Memory B cell (primary cell): ENCODE measurements around the gene SEPTIN2.

ENCODE experiments used
- ATAC-seq: fragments of 150-1000 bp; cut with Tn5 transposase; 2 replicates; pipeline ENCODE4 v1.10.0; 2021; ENCODE audit warnings: low read depth, mild to moderate bottlenecking, moderate library complexity
- DNase-seq, 2 donors: peaks; one replicate each; pipeline ENCODE4 v3.0.0; 2022; ENCODE audit warnings: low spot score in 2 of 2
- H3K27ac Mint-ChIP-seq: one replicate; pipeline ENCODE4 v1.8.0; 2022; ENCODE audit warnings: mild to moderate bottlenecking, moderate library complexity, mixed read lengths
- H3K27me3 Mint-ChIP-seq: one replicate; pipeline ENCODE4 v1.8.0; 2022; ENCODE audit warnings: mixed read lengths
- H3K36me3 Mint-ChIP-seq: one replicate; pipeline ENCODE4 v1.8.0; 2022; ENCODE audit warnings: mild to moderate bottlenecking, mixed read lengths
- H3K4me1 Mint-ChIP-seq: one replicate; pipeline ENCODE4 v1.8.0; 2022; ENCODE audit warnings: mixed read lengths
- H3K4me3 Mint-ChIP-seq: one replicate; pipeline ENCODE4 v1.8.0; 2022; ENCODE audit warnings: mild to moderate bottlenecking, moderate library complexity, mixed read lengths
- H3K9me3 Mint-ChIP-seq: one replicate; pipeline ENCODE4 v1.8.0; 2022; ENCODE audit warnings: mixed read lengths

SEPTIN2 gene

GRCh38 chr2:241296767-241297166 lies 19.0 kb upstream of the SEPTIN2 start:
- DNase-seq (no peak), ATAC-seq (no peak)
- Mint-ChIP-seq H3K9me3 (no peaks in the 10 kb centered on the region), H3K27ac (no peak overlapping the region), H3K4me3 (no peak overlapping the region), H3K4me1 (peaks cover 15% of the 10 kb centered on the region), H3K36me3 (peaks cover 13% of the 10 kb centered on the region), H3K27me3 (no peaks in the 10 kb centered on the region)

DNA sequence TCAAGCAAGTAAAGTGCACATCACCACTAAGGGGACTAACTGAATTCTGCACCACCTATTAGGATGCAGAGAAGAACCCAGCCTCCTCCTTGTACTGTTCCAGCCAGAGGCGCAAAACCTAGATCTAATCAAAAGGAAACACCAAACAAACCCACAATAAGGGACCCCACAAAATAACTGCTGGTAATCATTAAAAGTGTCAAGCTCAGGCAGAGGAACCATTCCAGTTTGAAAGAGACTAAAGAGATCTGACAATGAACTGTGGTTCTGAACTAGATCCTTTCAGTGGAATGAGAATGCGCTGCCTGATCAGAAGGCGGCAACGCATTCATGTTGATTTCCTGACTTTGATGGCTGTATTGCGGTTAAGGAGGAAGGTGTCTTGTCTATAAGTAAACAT lies 17.1 kb upstream of the SEPTIN2 start:
- no peak for DNase-seq
- H3K27me3 Mint-ChIP-seq = no peaks in the 10 kb centered on the region
- no peak for ATAC-seq
- no peak overlapping the region for H3K27ac Mint-ChIP-seq
- H3K4me3 Mint-ChIP-seq = no peak overlapping the region
- peaks cover 24% of the 10 kb centered on the region for H3K4me1 Mint-ChIP-seq
- peaks cover 13% of the 10 kb centered on the region for H3K36me3 Mint-ChIP-seq
- no peaks in the 10 kb centered on the region for H3K9me3 Mint-ChIP-seq

DNA sequence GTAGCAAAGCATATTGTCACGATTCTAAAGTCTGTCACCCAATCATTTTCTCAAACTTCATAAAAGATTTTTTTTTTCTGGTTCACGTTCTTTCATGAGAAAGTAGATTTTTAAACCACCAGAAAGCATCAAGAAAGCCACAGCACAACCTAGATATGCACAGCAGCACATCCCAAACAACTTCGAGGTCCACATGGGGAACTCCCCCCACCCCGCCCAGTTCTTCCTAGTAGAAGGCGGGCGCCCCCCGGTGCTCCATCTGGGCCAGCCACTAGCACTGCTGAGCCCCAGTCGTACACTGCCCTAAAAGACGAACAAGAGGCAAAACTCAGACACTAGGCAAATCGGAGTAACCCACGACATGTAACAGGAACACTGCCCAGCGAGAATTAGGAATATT lies 15.7 kb upstream of the SEPTIN2 start:
- no peak for DNase-seq
- Mint-ChIP-seq H3K27ac (no peak overlapping the region), H3K4me1 (peaks cover 32% of the 10 kb centered on the region), H3K4me3 (no peak overlapping the region), H3K9me3 (no peaks in the 10 kb centered on the region), H3K36me3 (peaks cover 13% of the 10 kb centered on the region), H3K27me3 (no peaks in the 10 kb centered on the region)
- ATAC-seq = no peak

DNA sequence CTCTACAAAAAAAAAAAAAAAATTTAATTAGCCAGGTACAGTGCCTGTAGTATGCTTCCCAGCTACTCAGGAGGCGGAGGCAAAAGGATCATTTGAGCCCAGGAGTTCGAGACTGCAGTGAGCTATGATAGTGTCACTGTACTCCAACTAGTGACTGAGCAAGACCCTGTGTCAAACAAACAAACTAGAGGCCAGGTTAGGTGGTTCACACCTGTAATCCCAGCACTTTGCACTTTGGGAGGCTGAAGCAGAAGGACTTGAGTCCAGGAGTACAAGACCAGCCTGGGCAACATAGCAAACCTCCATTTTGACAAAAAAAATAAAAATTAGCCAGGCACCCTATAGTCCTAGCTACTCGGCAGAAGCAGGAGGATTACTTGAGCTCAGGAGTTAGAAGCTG lies 13.6 kb upstream of the SEPTIN2 start:
- H3K27me3 Mint-ChIP-seq = no peaks in the 10 kb centered on the region
- DNase-seq = no peak
- peaks cover 8% of the 10 kb centered on the region for H3K36me3 Mint-ChIP-seq
- H3K4me3 Mint-ChIP-seq = no peak overlapping the region
- H3K4me1 Mint-ChIP-seq = peaks cover 35% of the 10 kb centered on the region
- peak overlapping the region; percentile 64 for H3K27ac Mint-ChIP-seq
- ATAC-seq = no peak
- no peaks in the 10 kb centered on the region for H3K9me3 Mint-ChIP-seq

DNA sequence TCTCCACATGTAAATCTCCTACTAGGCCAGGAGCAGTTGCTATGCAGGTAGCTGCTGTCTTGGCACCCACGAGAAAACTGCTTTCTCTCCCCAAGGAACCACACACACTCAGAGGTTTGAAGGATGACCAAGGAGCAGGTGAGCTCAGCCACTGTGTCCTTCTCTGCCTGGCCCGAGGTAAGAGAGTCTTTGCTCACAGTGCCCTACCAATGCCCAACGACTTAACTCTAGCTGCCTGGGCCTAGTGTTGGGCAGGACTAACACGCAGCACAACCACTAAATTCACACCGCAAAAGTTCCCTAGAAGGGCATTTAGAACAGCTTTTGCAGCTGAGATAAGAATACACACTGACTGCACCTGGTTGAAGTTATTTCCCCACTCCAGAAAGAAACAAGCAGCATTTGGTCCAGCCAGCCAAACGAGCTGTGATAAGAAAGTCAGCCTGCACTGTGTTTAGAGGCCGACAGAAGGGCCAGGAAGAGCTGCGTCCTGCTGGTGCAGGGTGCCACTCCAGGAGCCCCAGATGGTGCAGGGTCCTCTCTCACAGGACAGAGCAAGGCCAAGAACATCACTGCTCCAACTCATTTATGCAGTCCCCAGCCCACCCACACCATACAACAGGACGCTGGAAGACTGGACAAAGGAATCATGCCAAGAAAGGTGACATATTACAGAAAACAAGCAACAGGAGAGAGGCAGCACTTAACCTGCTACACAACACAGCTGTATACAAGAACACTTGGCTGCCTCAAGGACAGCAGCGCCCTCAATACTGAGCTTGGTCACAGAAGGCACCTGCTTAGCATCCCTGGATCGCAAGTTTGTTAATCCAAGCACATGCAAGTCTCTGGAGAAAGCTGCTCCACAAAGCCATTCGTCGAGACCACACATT lies 12.7 kb upstream of the SEPTIN2 start:
- peak overlapping the region; percentile 64 for H3K27ac Mint-ChIP-seq
- no peaks in the 10 kb centered on the region for H3K9me3 Mint-ChIP-seq
- no peak overlapping the region for H3K4me3 Mint-ChIP-seq
- DNase-seq = no peak
- peaks cover 4% of the 10 kb centered on the region for H3K36me3 Mint-ChIP-seq
- peaks cover 34% of the 10 kb centered on the region for H3K4me1 Mint-ChIP-seq
- H3K27me3 Mint-ChIP-seq = no peaks in the 10 kb centered on the region
- ATAC-seq = no peak

GRCh38 chr2:241304039-241304670 lies 11.6 kb upstream of the SEPTIN2 start:
- Mint-ChIP-seq H3K4me1 (peaks cover 35% of the 10 kb centered on the region), H3K9me3 (no peaks in the 10 kb centered on the region), H3K4me3 (no peak overlapping the region), H3K27ac (peak overlapping the region; percentile 85), H3K36me3 (peaks cover 1% of the 10 kb centered on the region), H3K27me3 (no peaks in the 10 kb centered on the region)
- DNase-seq (no peak), ATAC-seq (no peak)

DNA sequence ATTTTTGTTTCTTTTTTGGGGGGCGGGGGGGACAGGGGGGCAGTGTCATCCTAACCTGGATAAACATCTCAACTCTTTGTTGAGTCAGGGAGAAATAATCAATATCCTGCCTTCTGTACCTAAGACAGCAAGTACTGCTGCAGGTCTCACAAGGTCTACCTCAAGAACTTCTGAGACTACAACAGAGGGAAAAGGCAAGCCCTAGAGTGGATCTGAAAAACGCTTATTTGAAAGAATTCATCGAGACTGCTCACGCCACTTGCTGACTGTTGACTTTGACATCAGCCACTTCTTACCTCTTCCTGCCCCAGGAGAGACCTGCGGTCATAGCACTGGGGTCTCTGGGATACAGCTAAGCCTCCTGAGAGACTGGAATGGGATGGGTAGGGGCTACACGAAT lies 8.7 kb upstream of the SEPTIN2 start:
- Mint-ChIP-seq H3K4me1 (peaks cover 52% of the 10 kb centered on the region), H3K27ac (no peak overlapping the region), H3K9me3 (no peaks in the 10 kb centered on the region), H3K27me3 (no peaks in the 10 kb centered on the region), H3K36me3 (peaks cover 1% of the 10 kb centered on the region), H3K4me3 (no peak overlapping the region)
- DNase-seq (no peak), ATAC-seq (no peak)

DNA sequence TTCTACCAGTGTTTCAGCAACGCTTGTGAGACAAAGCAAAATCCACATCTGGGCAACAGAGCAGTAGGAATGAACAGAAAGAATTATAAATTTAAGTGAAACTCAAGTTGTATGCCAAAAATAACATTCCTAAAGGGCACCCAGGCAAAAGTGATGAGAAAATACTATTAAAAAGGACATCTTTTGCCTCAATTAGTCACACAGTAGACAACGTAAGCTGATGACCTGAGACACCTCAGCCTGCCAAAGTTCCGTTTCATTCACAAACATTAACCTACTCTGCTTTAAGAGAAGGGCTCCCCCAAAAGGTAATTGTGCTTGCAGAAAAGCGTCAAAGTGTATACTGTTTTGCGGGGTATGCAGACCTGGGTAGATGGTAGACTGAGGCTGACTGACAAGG lies 7.5 kb upstream of the SEPTIN2 start:
- ATAC-seq = no peak
- Mint-ChIP-seq H3K4me1 (peaks cover 48% of the 10 kb centered on the region), H3K27me3 (no peaks in the 10 kb centered on the region), H3K27ac (no peak overlapping the region), H3K4me3 (no peak overlapping the region), H3K36me3 (peaks cover 1% of the 10 kb centered on the region), H3K9me3 (no peaks in the 10 kb centered on the region)
- no peak for DNase-seq

GRCh38 chr2:241308832-241309500 lies 6.8 kb upstream of the SEPTIN2 start:
- H3K9me3 Mint-ChIP-seq = no peaks in the 10 kb centered on the region
- H3K36me3 Mint-ChIP-seq = peaks cover 1% of the 10 kb centered on the region
- no peaks in the 10 kb centered on the region for H3K27me3 Mint-ChIP-seq
- H3K27ac Mint-ChIP-seq = no peak overlapping the region
- no peak for DNase-seq
- H3K4me3 Mint-ChIP-seq = no peak overlapping the region
- peaks cover 48% of the 10 kb centered on the region for H3K4me1 Mint-ChIP-seq
- no peak for ATAC-seq

DNA sequence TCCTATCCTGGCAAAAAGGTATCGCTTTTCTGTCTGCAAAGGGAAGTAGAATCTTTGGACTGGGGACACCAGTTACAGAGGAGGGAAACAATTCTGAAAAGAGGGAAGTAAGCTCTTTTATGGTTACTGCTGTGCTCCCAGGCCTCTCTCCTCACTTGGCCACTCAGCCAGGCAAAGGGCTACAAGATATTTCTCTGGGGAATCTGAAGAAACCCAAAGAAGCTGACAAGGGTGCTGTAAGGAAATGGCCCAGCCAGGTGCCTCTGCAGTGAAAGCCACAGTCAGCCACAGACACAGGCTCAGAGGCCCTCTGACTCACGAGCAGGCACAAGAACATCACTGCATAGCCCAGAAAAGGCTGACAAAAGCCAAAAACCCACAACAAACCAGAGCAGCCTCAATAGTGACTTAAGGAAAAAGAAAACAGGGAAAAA lies 6.0 kb upstream of the SEPTIN2 start:
- ATAC-seq = peak; percentile 67
- H3K27me3 Mint-ChIP-seq = no peaks in the 10 kb centered on the region
- peak overlapping the region; percentile 80 for H3K27ac Mint-ChIP-seq
- H3K36me3 Mint-ChIP-seq = peaks cover 1% of the 10 kb centered on the region
- DNase-seq = peak; percentile 33 to 35
- H3K9me3 Mint-ChIP-seq = no peaks in the 10 kb centered on the region
- peaks cover 50% of the 10 kb centered on the region for H3K4me1 Mint-ChIP-seq
- peak overlapping the region; percentile 64 for H3K4me3 Mint-ChIP-seq

- peaks cover 43% of the 10 kb centered on the region for H3K4me1 Mint-ChIP-seq
- H3K9me3 Mint-ChIP-seq = no peaks in the 10 kb centered on the region
- peak overlapping the region; percentile 62 for H3K4me3 Mint-ChIP-seq
- ATAC-seq (no peak), DNase-seq (no peak)
- H3K27ac Mint-ChIP-seq = peak overlapping the region; percentile 72
- H3K27me3 Mint-ChIP-seq = no peaks in the 10 kb centered on the region
- H3K36me3 Mint-ChIP-seq = peaks cover 1% of the 10 kb centered on the region
Measured at GRCh38 chr2:241310917-241311566, 4.7 kb upstream of the SEPTIN2 start.

GRCh38 chr2:241312082-241312481 lies 3.6 kb upstream of the SEPTIN2 start:
- H3K27ac Mint-ChIP-seq = no peak overlapping the region
- no peak overlapping the region for H3K4me3 Mint-ChIP-seq
- H3K9me3 Mint-ChIP-seq = no peaks in the 10 kb centered on the region
- no peaks in the 10 kb centered on the region for H3K27me3 Mint-ChIP-seq
- ATAC-seq (no peak), DNase-seq (no peak)
- H3K4me1 Mint-ChIP-seq = peaks cover 46% of the 10 kb centered on the region
- no peaks in the 10 kb centered on the region for H3K36me3 Mint-ChIP-seq

- H3K4me3 Mint-ChIP-seq = no peak overlapping the region
- H3K27me3 Mint-ChIP-seq = no peaks in the 10 kb centered on the region
- no peaks in the 10 kb centered on the region for H3K9me3 Mint-ChIP-seq
- ATAC-seq (no peak), DNase-seq (no peak)
- no peak overlapping the region for H3K27ac Mint-ChIP-seq
- H3K4me1 Mint-ChIP-seq = peaks cover 54% of the 10 kb centered on the region
- peaks cover 2% of the 10 kb centered on the region for H3K36me3 Mint-ChIP-seq
Measured at GRCh38 chr2:241313543-241314095, 2.1 kb upstream of the SEPTIN2 start.
